Measurements from ENCODE around the gene PCBP4. TPM values are rescaled to one million over a fixed set of nuclear protein-coding genes. Genes with fewer than 3 reads are reported as not detected.
"Not testable (repeated sequence)": the region's sequence is repeated elsewhere in the genome, so short reads cannot be mapped to it uniquely, and the experiment has no call there.

The PCBP4 gene
- total RNA-seq, 1 donor from 2014 or later, result 19.2 TPM

- no peak for DNase-seq (ENCODE audit: low read depth in 2 of 2)
Observed at GRCh38 chr3:51940648-51941462, 26.4 kb downstream of the PCBP4 start.

DNA sequence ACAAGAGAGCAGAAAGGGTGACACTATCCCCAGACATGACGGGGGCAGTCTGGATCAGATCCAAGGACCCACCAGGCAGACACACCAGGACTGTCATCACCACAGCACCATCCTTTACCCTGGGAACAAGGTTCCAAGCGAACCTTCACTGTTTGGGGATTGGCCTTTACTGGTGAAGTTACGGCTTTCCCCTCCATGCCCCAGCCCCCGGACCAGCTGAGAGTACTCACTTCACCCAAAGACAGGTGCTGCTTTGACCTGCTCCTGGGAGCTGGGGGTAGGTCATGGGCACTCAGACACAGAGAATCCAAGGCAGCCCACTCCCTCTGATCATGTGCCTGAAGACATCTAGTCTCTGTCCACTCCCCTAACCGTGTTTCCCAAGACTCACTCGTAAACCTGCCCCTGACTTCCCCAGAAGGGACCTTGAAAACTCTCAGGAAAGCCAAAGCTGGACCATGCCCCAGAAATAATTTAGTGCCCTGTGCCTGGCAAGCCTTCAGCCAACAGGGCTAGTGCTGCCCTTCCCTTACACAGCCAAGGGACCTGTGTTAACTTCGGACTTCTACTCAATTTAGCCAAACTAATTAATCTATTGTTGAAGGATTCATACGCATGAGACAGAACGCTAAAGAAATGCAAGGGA is 28.4 kb downstream of the PCBP4 start:
- peak in 1 of 2 donors; percentile 0 for DNase-seq (ENCODE audit: low read depth in 2 of 2)

DNA sequence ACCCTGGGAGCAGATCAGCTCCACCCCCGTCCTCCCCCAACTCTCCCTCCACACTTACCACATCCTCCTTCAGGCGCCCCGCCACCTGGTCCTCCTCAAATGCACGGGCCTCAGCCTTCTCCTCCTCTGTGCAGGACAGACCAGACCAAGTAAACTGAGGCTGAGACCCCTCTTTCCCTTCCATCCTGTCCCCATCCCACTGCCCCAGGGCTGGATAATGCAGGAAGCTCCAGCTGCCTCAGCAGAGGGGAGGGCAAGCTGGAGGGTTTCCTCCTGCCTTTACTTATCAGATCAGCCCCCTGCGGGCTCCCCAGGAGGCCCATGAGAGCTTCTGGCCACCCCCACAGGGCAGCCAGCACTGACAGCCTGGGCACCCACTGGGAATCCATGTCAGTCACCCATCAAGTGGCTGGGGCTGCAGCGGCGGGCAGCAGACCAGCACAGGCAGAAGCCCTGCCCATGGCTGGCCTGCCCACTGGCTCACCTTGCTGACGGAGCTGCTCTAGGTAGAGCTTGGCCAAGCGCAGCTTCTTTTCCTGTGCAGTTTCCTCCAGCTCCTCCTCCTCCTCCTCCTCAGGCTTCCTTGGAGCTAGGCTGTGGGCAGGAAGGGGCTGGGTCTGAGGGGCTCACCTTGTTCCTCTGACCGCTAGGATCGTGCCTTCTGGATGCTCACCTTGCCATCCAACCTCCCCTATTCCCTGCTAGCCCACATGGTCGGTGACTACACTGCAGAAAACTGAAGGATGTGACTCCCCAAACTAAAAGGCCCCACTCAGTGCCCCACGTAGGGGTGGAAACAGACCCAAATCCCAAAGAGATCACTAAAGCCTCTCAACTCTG is 29.4 kb downstream of the PCBP4 start:
- peak in 1 of 2 donors; percentile 0 for DNase-seq (ENCODE audit: low read depth in 2 of 2)

- DNase-seq (ENCODE audit: low read depth in 2 of 2), result peak in 1 of 2 donors; percentile 1
Observed at GRCh38 chr3:51937014-51937413, 30.2 kb downstream of the PCBP4 start.

- peak in 1 of 2 donors; percentile 1 for DNase-seq (ENCODE audit: low read depth in 2 of 2)
Observed at GRCh38 chr3:51935886-51936755, 31.1 kb downstream of the PCBP4 start.

- DNase-seq (ENCODE audit: low read depth in 2 of 2), result no peak
Observed at GRCh38 chr3:51934991-51935885, 32.0 kb downstream of the PCBP4 start.

GRCh38 chr3:51934139-51934850 is 33.0 kb downstream of the PCBP4 start:
- no peak for DNase-seq (ENCODE audit: low read depth in 2 of 2)

DNA sequence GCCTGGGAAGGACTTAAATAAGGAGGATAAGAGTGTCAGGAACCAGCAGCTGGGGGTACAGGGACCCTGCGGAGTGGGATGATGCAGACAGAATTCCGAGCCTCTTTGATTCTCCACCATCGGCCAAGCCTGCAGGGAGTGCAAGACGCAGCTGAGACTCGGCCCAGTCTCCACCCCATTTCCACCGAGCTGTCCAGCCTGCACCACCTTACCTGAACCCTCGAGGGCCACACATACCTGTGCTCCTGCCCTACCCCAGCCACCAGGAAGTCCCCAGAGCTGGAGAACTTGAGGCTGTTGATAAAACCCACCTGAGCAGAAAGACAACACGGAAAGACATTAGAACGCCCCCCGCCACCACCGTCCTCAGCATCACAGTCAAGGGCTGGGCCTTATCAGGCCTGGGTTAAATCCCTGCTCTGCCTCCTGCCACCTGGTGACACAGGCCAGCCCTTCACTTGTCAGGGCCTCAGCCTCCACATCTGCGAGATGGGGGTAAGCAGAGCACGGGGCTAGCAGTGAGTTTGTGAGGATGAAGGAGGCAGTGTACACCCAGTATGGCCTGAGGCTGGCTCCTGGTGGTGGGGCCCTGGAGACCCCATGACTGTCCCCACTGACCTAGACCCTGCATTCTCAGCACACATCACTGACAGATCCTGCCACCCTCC is 33.6 kb downstream of the PCBP4 start:
- DNase-seq (ENCODE audit: low read depth in 2 of 2), result no peak

GRCh38 chr3:51932471-51933370 is 34.5 kb downstream of the PCBP4 start:
- DNase-seq (ENCODE audit: low read depth in 2 of 2), result no peak

- DNase-seq (ENCODE audit: low read depth in 2 of 2), result no peak
Observed at GRCh38 chr3:51931756-51932155, 35.5 kb downstream of the PCBP4 start.

DNA sequence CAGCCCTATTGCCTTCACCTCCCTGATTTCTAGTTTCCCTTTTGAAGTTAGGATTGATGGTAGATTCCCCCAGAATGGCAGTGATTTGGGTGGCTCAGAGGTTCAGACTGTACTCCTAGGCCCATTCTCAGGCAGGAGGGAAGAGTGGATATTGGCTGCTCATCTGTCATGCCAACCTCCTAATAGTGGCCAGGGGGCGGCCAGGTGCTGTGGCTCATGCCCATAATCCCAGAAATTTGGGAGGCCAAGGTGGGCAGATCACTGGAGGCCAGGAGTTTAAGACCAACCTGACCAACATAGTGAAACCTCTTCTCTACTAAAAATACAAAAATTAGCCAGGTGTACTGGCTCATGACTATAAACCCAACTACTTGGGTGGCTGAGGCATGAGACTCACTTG is 36.8 kb downstream of the PCBP4 start:
- no peak for DNase-seq (ENCODE audit: low read depth in 2 of 2)

- no peak for DNase-seq (ENCODE audit: low read depth in 2 of 2)
Observed at GRCh38 chr3:51929420-51930003, 37.7 kb downstream of the PCBP4 start.

DNA sequence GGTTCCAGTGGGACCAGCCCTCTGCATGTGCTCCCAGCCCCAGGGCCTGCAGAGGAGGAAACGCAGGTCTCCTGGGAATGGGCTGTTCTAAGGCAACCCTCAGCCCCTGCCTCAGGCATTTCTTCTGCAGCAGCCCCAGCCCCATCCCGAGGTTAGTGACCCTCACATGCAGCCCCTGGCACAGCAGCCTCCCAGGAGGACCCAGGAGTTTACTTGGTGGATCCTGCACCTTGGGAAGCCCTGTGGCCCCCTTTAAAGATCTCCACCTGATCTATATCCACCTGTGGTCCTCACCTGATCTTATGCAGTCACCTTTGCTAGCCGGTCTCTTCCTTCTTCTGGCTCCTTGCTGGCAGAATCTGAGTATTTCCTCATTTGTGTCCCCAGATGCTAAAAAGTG is 38.3 kb downstream of the PCBP4 start:
- not testable (repeated sequence) for DNase-seq (ENCODE audit: low read depth in 2 of 2)

DNA sequence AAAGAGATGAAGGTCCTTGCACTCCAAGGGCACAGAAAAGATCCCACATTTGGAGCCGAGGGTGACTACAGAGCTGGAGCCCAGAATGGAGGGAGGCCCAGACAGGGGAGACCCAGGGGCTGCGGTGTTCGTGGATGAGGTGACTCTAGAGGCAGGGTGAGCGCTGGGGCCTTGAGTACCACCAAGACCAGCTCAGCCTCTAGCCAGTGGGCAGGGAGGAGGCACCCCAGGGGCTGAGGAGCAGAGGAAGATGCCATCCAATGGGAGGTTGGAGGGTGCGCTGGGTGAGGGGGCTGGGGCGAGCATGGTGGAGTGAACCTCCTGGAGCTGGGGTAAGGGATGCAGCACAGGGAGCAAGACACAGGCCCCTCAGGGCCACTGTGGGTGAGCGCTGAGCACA is 38.8 kb downstream of the PCBP4 start:
- DNase-seq (ENCODE audit: low read depth in 2 of 2), result no peak

DNA sequence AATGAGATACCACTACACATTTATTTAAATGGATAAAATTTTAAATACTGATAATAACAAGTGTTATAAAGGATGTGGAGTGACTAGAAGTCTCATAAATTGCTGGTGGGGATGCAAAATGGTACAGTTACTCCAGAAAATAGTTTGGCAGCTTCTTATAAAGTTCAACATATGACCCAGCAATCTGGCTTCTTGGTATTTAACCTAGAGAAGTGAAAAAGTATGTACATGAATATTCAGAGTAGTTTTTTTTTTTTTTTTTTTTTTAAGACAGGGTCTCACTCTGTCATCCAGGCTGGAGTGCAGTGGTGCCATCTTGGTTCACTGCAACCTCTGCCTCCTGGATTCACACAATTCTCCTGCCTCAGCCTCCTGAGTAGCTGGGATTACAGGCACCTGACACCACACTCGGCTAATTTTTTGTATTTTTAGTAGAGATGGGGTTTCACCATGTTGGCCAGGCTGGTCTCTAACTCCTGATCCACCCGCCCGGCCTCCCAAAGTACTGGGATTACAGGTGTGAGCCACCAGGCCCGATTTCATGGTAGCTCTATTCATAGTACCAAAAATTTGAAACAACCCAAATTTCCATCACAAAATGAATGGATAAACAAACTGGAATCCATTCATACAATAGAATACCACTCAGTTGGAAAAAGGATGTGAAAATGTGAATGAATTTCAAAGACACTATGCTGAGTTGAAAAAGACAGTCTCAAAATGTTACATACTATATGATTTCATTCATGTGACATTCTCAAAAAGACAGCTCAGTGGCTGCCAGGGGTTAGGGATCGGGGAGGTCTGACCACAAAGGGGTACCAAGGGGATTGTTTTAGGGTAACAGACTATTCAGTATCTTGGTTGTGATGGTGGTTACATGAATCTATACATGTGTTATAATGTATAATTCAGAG is 39.9 kb downstream of the PCBP4 start:
- DNase-seq (ENCODE audit: low read depth in 2 of 2), result no peak

- no peak for DNase-seq (ENCODE audit: low read depth in 2 of 2)
Observed at GRCh38 chr3:51921081-51921578, 46.1 kb downstream of the PCBP4 start.

Measured in lung microvascular endothelial cell (primary cell).